ENCODE results near the gene ANKRD36B.
"Not testable (repeated sequence)": the region's sequence is repeated elsewhere in the genome, so short reads cannot be mapped to it uniquely, and the experiment has no call there.

ANKRD36B gene

GRCh38 chr2:97548536-97548935, 41.1 kb downstream of the ANKRD36B start:
- DNase-seq = not testable (repeated sequence)

GRCh38 chr2:97546711-97547110, 43.0 kb downstream of the ANKRD36B start:
- no peak for DNase-seq

GRCh38 chr2:97544911-97545310, 44.8 kb downstream of the ANKRD36B start:
- not testable (repeated sequence) for DNase-seq

GRCh38 chr2:97525904-97526303, 63.8 kb downstream of the ANKRD36B start:
- DNase-seq = not testable (repeated sequence)

- not testable (repeated sequence) for DNase-seq
Observed at GRCh38 chr2:97523816-97524215, 65.9 kb downstream of the ANKRD36B start.

GRCh38 chr2:97522916-97523555, 66.6 kb downstream of the ANKRD36B start:
- DNase-seq = not testable (repeated sequence)

GRCh38 chr2:97495651-97496050, 94.0 kb downstream of the ANKRD36B start:
- DNase-seq = not testable (repeated sequence)

- DNase-seq = not testable (repeated sequence)
Observed at GRCh38 chr2:97490141-97490540, 99.5 kb downstream of the ANKRD36B start.

Measured in stimulated activated CD4-positive, alpha-beta T cell treated with anti-CD3 and anti-CD28 coated beads, Interleukin-2, amount 100 ng/mL, for 48 hours (primary cell).